Colonic mucosa (tissue), 4 donors: Measurements from ENCODE around the gene HYAL2. TPM values are rescaled to one million over a fixed set of nuclear protein-coding genes. Genes with fewer than 3 reads are reported as not detected.
"Not testable (repeated sequence)": the region's sequence is repeated elsewhere in the genome, so short reads cannot be mapped to it uniquely, and the experiment has no call there.

Source experiments
- DNase-seq: peaks from one replicate; pipeline ENCODE4 v3.0.0-alpha.2; 2020
- H3K27ac ChIP-seq: fragments of 200-600 bp; one replicate; pipeline ENCODE4 v1.8.0; 2021
- H3K27me3 ChIP-seq: fragments of 200-600 bp; one replicate; pipeline ENCODE4 v1.8.0; 2021
- H3K36me3 ChIP-seq: fragments of 200-600 bp; one replicate; pipeline ENCODE4 v1.8.0; 2021
- H3K4me1 ChIP-seq: fragments of 200-600 bp; one replicate; pipeline ENCODE4 v1.8.0; 2021; ENCODE audit warnings: mild to moderate bottlenecking
- H3K4me3 ChIP-seq: fragments of 200-600 bp; one replicate; pipeline ENCODE4 v1.8.0; 2021
- H3K9ac ChIP-seq, 2 donors: one replicate each; pipeline ENCODE4 v1.7.0; 2013; ENCODE audit warnings: control low read depth in 2 of 2, low read depth in 2 of 2, low read length in 2 of 2
- H3K9me3 ChIP-seq: fragments of 200-600 bp; one replicate; pipeline ENCODE4 v1.8.0; 2021
- intact Hi-C: fragments of 100-400 bp; cut with DNase I; formaldehyde crosslinking; loops from one replicate; pipeline ENCODE4 v1.14.1; 2022
- total RNA-seq, 2 donors: library from RNA; stranded (reverse); fragmentation: NEBNext Ultra II Directional in 1 of 2; extraction: Animal tissue kit (Norgen Biotek cat#: 25700) in 1 of 2; gene quantifications; one replicate each; pipeline ENCODE4 v1.2.1, GENCODE V29; 2021
- TF ChIP-seq, protein P1 (sequence below): fragments of 200-600 bp; IDR thresholded peaks from one replicate; pipeline ENCODE4 v1.8.0; 2022; ENCODE audit warnings: antibody characterized with exemption, mild to moderate bottlenecking
- donor health status: healthy.
- donor health status: DM: no; HTN: no; CAD: no.
- donor health status: DM: no; HTN: no; CAD: no.

HYAL2 gene
- total RNA-seq, 2 donors from 2014 or later, result 31.3 to 37.1 TPM

DNA sequence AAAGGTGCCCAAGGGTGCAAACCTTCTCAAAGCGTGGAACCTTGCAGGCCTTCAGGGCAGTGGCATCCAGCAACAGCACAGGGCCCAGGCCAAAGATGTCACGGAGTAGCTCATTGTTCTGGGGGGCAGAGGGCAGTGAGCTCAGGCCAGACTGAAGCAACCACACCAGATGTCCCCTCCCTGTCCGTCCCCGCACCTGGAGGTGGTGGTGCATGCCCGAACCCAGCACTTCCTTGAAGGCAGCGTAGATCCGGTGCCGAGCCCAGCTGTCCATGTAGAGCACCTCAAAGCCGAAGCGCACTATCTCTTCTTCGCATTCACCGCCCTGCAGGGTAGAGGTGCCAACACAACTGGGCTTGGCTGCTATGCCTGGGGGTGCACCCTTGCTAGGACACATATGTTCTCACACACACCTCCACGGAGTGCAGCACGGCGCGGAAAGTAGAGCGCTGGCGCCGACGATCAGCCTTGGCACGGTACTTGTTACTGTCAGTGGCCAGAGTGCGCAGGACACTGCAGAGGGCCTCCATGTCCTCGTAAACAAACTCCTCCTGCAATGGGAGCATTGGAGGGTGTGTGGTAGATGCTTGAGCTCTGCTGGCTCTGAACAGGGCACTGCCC is 34.0 kb downstream of the HYAL2 start:
- H3K4me1 ChIP-seq, result peaks cover 8% of the 10 kb centered on the region
- H3K4me3 ChIP-seq, result no peak overlapping the region
- H3K27me3 ChIP-seq, result no peaks in the 10 kb centered on the region
- no peak overlapping the region for H3K9ac ChIP-seq
- no peaks in the 10 kb centered on the region for H3K36me3 ChIP-seq
- intact Hi-C loops, result no loop called here
- no peak overlapping the region for H3K27ac ChIP-seq
- H3K9me3 ChIP-seq, result no peaks in the 10 kb centered on the region
- DNase-seq, result no peak
- TF ChIP-seq, protein P1, sequence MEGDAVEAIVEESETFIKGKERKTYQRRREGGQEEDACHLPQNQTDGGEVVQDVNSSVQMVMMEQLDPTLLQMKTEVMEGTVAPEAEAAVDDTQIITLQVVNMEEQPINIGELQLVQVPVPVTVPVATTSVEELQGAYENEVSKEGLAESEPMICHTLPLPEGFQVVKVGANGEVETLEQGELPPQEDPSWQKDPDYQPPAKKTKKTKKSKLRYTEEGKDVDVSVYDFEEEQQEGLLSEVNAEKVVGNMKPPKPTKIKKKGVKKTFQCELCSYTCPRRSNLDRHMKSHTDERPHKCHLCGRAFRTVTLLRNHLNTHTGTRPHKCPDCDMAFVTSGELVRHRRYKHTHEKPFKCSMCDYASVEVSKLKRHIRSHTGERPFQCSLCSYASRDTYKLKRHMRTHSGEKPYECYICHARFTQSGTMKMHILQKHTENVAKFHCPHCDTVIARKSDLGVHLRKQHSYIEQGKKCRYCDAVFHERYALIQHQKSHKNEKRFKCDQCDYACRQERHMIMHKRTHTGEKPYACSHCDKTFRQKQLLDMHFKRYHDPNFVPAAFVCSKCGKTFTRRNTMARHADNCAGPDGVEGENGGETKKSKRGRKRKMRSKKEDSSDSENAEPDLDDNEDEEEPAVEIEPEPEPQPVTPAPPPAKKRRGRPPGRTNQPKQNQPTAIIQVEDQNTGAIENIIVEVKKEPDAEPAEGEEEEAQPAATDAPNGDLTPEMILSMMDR, result no peak

DNA sequence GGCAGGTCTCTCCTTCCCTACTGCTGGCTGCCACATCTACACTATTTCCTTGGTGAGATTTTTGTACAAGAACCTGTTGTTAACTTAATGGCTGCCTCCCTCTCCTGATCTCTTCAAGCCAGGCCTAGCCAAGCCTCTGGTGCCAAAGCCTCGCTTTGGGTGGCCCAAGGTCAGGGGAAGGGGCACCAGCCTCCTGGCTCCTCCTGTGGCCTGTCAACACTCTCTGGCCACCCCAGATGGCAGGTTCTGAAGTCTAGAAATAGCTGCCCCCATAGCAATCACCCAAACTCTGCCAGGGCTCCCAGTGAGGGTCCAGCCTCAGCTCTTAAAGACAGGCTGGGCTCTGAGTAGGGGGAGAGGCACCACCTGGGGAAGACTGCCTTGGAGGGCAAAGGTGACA is 35.3 kb downstream of the HYAL2 start:
- TF ChIP-seq, protein P1, result no peak
- no peak overlapping the region for H3K9ac ChIP-seq
- DNase-seq, result no peak
- H3K27me3 ChIP-seq, result no peaks in the 10 kb centered on the region
- peaks cover 8% of the 10 kb centered on the region for H3K4me1 ChIP-seq
- no peaks in the 10 kb centered on the region for H3K36me3 ChIP-seq
- H3K9me3 ChIP-seq, result no peaks in the 10 kb centered on the region
- intact Hi-C loops, result no loop called here
- H3K4me3 ChIP-seq, result no peak overlapping the region
- no peak overlapping the region for H3K27ac ChIP-seq

DNA sequence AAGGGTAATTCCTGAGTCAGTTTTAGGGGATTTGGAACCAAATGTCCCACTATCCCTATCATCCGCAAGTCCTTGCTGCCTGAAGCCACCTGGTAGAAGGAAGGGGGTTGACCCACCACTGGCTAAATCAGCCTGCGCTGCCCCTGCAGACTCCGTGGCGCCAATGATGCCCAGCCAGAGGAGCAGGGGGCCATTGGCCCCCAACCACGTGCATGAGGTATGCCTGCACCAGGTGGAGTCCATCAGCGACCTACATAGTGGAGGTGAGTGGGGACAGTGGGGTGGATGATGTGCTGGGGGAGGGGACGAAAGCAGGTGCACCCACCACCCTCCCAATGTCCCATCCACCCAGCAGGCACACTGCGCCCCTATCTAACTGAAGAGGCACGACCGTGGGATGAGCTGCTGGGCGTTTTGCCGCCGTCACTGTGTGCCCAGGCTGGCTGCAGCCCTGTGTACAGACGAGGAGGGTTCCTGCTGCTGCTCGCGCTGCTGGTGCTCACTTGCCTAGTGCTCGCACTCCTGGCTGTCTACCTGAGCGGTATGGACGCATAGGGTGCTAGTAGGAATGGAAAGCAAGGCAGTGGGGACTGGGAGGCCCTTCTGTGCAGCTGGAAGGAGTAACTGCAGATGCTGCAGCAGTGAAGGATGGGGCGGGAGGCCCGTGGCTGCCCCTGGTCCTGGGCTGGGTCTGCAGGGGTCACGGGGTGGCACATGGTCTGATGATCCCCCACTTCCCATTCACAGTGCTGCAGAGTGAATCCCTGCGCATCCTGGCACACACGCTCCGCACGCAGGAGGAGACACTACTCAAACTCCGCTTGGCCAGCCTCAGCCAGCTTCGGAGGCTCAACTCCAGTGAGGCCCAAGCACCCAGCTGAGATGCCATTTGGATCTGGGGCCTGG is 36.0 kb downstream of the HYAL2 start:
- TF ChIP-seq, protein P1, result no peak
- Histone ChIP-seq H3K9me3 (no peaks in the 10 kb centered on the region), H3K9ac (no peak overlapping the region), H3K27me3 (no peaks in the 10 kb centered on the region), H3K36me3 (no peaks in the 10 kb centered on the region), H3K4me3 (no peak overlapping the region), H3K27ac (no peak overlapping the region), H3K4me1 (peaks cover 8% of the 10 kb centered on the region)
- DNase-seq, result no peak
- intact Hi-C loops, result no loop called here

DNA sequence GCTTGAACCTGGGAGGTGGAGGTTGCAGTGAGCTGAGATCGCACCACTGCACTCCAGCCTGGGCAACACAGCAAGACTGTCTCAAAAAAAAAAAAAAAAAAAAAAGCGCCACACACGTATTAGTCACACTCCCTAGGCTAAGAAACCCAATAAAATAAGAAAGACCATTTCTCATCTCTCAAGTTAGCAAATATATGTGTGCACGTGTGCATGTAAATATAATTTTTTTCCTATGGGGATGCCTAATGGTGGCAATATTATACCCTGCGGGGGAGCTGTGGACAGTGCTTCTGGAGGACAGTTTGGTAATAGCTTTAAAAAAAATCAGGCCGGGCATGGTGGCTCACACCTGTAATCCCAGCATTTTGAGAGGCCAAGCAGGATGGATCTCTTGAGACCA is 38.4 kb downstream of the HYAL2 start:
- H3K27ac ChIP-seq, H3K27me3 ChIP-seq, intact Hi-C loops, H3K9me3 ChIP-seq, DNase-seq, H3K36me3 ChIP-seq, H3K4me1 ChIP-seq, H3K9ac ChIP-seq, H3K4me3 ChIP-seq: not testable (repeated sequence)

DNA sequence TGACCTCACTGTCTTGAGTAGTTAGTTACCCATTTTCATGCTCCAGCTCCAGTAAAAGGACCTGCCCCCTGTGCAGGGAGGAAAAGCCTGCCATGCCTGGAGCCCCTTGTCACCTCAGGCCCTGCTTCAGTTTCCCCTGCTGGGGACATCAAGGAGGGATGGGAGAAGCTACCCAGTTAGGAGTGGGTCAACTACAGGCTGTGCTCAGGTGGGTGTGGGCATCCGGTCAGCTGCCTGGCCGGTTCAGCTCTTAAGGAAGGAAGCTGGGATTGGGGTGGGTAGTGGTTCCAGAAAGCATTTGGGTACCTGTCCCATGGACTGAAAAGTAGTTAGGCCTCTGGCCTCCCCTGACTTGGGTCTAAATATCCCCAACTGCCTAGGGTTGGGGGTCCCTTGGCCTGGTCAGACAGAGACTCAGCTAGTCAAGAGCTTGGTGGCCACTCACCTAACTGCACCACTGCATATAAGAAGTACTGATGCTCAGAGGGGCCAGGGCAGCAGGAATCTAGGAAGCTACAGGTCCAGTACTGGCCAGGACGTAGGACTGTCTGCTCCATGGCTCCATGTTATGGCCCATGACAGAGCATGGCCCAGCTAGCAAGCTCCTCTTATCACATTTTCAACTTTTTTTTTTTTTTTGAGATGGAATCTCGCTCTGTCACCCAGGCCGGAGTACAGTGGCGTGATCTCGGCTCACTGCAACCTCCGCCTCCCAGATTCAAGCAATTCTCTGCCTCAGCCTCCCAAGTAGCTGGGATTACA is 43.1 kb downstream of the HYAL2 start:
- Histone ChIP-seq H3K9me3 (no peaks in the 10 kb centered on the region), H3K4me1 (no peaks in the 10 kb centered on the region), H3K4me3 (no peak overlapping the region), H3K36me3 (no peaks in the 10 kb centered on the region), H3K27ac (no peak overlapping the region), H3K9ac (no peak overlapping the region), H3K27me3 (peaks cover 3% of the 10 kb centered on the region)
- TF ChIP-seq, protein P1, result no peak
- intact Hi-C loops, result loop anchor here (10.0 kb wide), 1 partner anchor 45 kb away; the partner anchor contains the start of genes HYAL2 and TUSC2
- DNase-seq, result no peak
